GM23338 (cell line): Measurements from ENCODE around the gene EPHX1. TPM values are rescaled to one million over a fixed set of nuclear protein-coding genes. Genes with fewer than 3 reads are reported as not detected.

Source experiments
- ATAC-seq: fragments of 200-7000 bp; cut with Tn5 transposase; 3 replicates; pipeline ENCODE4 v1.9.1; 2020
- DNase-seq: peaks from one replicate; pipeline ENCODE4 v3.0.0-alpha.2; 2015; ENCODE audit warnings: low spot score
- H2AFZ ChIP-seq: fragments of 200-600 bp; sonication (generic); 2 replicates; pipeline ENCODE4 v1.8.0; 2016; ENCODE audit warnings: antibody characterized with exemption, mild to moderate bottlenecking, moderate library complexity
- H3F3A ChIP-seq: fragments of 200-600 bp; sonication (generic); replicated peaks from 2 replicates; pipeline ENCODE4 v1.8.0; 2017; ENCODE audit warnings: antibody characterized with exemption, mixed run types, low read depth
- H3K27ac ChIP-seq: fragments of 200-600 bp; sonication (generic); 2 replicates; pipeline ENCODE4 v1.6.1; 2016; ENCODE audit warnings: low read depth
- H3K27me3 ChIP-seq: fragments of 200-600 bp; sonication (generic); 2 replicates; pipeline ENCODE4 v1.8.0; 2016; ENCODE audit warnings: mild to moderate bottlenecking, mixed run types, moderate library complexity; ENCODE audit not compliant: insufficient read depth
- H3K36me3 ChIP-seq: fragments of 200-600 bp; sonication (generic); 2 replicates; pipeline ENCODE4 v1.8.0; 2016; ENCODE audit warnings: mild to moderate bottlenecking; ENCODE audit not compliant: insufficient read depth
- H3K4me1 ChIP-seq: fragments of 200-600 bp; sonication (generic); 2 replicates; pipeline ENCODE4 v1.8.0; 2016; ENCODE audit warnings: mild to moderate bottlenecking, moderate library complexity; ENCODE audit not compliant: insufficient read depth
- H3K4me2 ChIP-seq: fragments of 200-600 bp; sonication (generic); 2 replicates; pipeline ENCODE4 v1.7.1; 2017; ENCODE audit warnings: mixed run types
- H3K4me3 ChIP-seq: fragments of 200-600 bp; sonication (generic); 2 replicates; pipeline ENCODE4 v1.6.1; 2016; ENCODE audit warnings: mixed run types
- H3K79me2 ChIP-seq: fragments of 200-600 bp; sonication (generic); replicated peaks from 2 replicates; pipeline ENCODE4 v1.8.0; 2017; ENCODE audit warnings: mild to moderate bottlenecking; ENCODE audit not compliant: insufficient read depth
- H3K9me2 ChIP-seq: fragments of 200-600 bp; sonication (generic); 2 replicates; pipeline ENCODE4 v1.8.0; 2017; ENCODE audit not compliant: insufficient read depth
- H4K20me1 ChIP-seq: fragments of 200-600 bp; sonication (generic); replicated peaks from 2 replicates; pipeline ENCODE4 v1.8.0; 2017; ENCODE audit warnings: mild to moderate bottlenecking; ENCODE audit not compliant: insufficient read depth
- H3K27ac Mint-ChIP-seq: 2 replicates; pipeline ENCODE4 v1.8.0; 2020; ENCODE audit warnings: inconsistent platforms, mild to moderate bottlenecking, moderate library complexity, mixed read lengths
- H3K27me3 Mint-ChIP-seq: 3 replicates; pipeline ENCODE4 v1.8.0; 2022; ENCODE audit warnings: low read depth, mild to moderate bottlenecking, moderate library complexity, mixed read lengths, inconsistent platforms; ENCODE audit not compliant: insufficient read depth, poor library complexity
- H3K36me3 Mint-ChIP-seq: 3 replicates; pipeline ENCODE4 v1.8.0; 2021; ENCODE audit warnings: low read depth, mild to moderate bottlenecking, inconsistent platforms, moderate library complexity, mixed read lengths
- H3K4me1 Mint-ChIP-seq: 3 replicates; pipeline ENCODE4 v1.8.0; 2020; ENCODE audit warnings: mild to moderate bottlenecking, inconsistent platforms, mixed read lengths
- H3K4me3 Mint-ChIP-seq: 3 replicates; pipeline ENCODE4 v1.8.0; 2021; ENCODE audit warnings: moderate library complexity, mild to moderate bottlenecking, inconsistent platforms, mixed read lengths
- H3K9me3 Mint-ChIP-seq: 3 replicates; pipeline ENCODE4 v1.8.0; 2020; ENCODE audit warnings: moderate library complexity, mild to moderate bottlenecking, inconsistent platforms, mixed read lengths
- CREB1 ChIP-seq: fragments of 250-450 bp; sonication (Bioruptor Pico); IDR thresholded peaks from 2 replicates; pipeline ENCODE4 v1.5.0; 2020; ENCODE audit warnings: low read depth, mild to moderate bottlenecking, moderate library complexity
- ETS1 ChIP-seq: IDR thresholded peaks from 2 replicates; pipeline ENCODE4 v1.6.1; 2016; ENCODE audit warnings: antibody characterized with exemption
- EZH2 ChIP-seq: fragments of 200-600 bp; sonication (generic); IDR thresholded peaks from one replicate; pipeline ENCODE4 v1.8.0; 2017; ENCODE audit warnings: antibody characterized with exemption, mild to moderate bottlenecking, low read depth; ENCODE audit not compliant: unreplicated experiment
- EZH2phosphoT487 ChIP-seq: fragments of 200-600 bp; sonication (generic); IDR thresholded peaks from one replicate; pipeline ENCODE4 v1.8.1; 2018; ENCODE audit warnings: antibody characterized with exemption; ENCODE audit not compliant: unreplicated experiment
- JUNB ChIP-seq: IDR thresholded peaks from one replicate; pipeline ENCODE4 v1.6.1; 2016; ENCODE audit warnings: antibody characterized with exemption; ENCODE audit not compliant: unreplicated experiment
- NANOG ChIP-seq: IDR thresholded peaks from 2 replicates; pipeline ENCODE4 v1.6.1; 2016; ENCODE audit warnings: antibody characterized with exemption, borderline replicate concordance
- POLR2AphosphoS5 ChIP-seq: IDR thresholded peaks from 2 replicates; pipeline ENCODE4 v1.6.1; 2016; ENCODE audit warnings: antibody characterized with exemption, low read depth
- REST ChIP-seq: IDR thresholded peaks from one replicate; pipeline ENCODE4 v1.6.1; 2018; ENCODE audit warnings: antibody characterized with exemption; ENCODE audit not compliant: unreplicated experiment
- ZNF114 ChIP-seq: fragments of 250-450 bp; sonication (Bioruptor Pico); IDR thresholded peaks from 2 replicates; pipeline ENCODE4 v1.5.0; 2020; ENCODE audit warnings: mild to moderate bottlenecking, moderate library complexity
- ZNF331 ChIP-seq: fragments of 250-450 bp; sonication (Bioruptor Pico); IDR thresholded peaks from 2 replicates; pipeline ENCODE4 v1.5.0; 2020; ENCODE audit warnings: low read depth, mild to moderate bottlenecking, moderate library complexity
- polyA plus RNA-seq: library from polyadenylated mRNA; unstranded; fragments of >200 nt; fragmentation: Nextera tagmentation; extraction: Ambion mirVana; gene quantifications from 2 replicates; pipeline ENCODE4 v1.2.1, GENCODE V29; 2016
- total RNA-seq: library from RNA; depleted of rRNA; stranded (reverse); fragments of >200 nt; shearing (Covaris generic); gene quantifications from 2 replicates; pipeline ENCODE4 v1.2.3, GENCODE V29; 2014

The EPHX1 gene
- total and polyA plus RNA-seq, 2 experiments from 2014 or later = 15.3 to 46.5 TPM

- H3F3A ChIP-seq = peaks cover 3% of the 10 kb centered on the region; the same call in 1 of the 2 replicates
- no peak overlapping the region for H3K27ac ChIP-seq
- no peaks in the 10 kb centered on the region for H3K9me2 ChIP-seq
- peaks cover 40% of the 10 kb centered on the region for H3K4me1 ChIP-seq
- Mint-ChIP-seq H3K4me3 (no peak overlapping the region; the same call in 2 of the 3 replicates), H3K27me3 (peaks cover 10% of the 10 kb centered on the region), H3K4me1 (peaks cover 47% of the 10 kb centered on the region), H3K27ac (no peak overlapping the region), H3K9me3 (no peaks in the 10 kb centered on the region), H3K36me3 (no peaks in the 10 kb centered on the region)
- ATAC-seq = no peak
- H4K20me1 ChIP-seq = no peaks in the 10 kb centered on the region
- H3K79me2 ChIP-seq = 0 out of 2 replicates have a peak, but pooled peaks cover 7% of the 10 kb centered on the region
- H3K4me2 ChIP-seq = no peak overlapping the region
- H3K36me3 ChIP-seq = no peaks in the 10 kb centered on the region
- DNase-seq = no peak
- TF ChIP-seq ZNF331 (CRISPR knock-in tag) (no peak), NANOG (no peak), JUNB (no peak), REST (no peak), CREB1 (no peak), EZH2 (no peak), POLR2AphosphoS5 (no peak), ETS1 (no peak)
- H3K27me3 ChIP-seq = no peaks in the 10 kb centered on the region
- H3K4me3 ChIP-seq = no peak overlapping the region
- no peak overlapping the region for H2AFZ ChIP-seq
These were observed 37.1 kb upstream of the EPHX1 start for GRCh38 chr1:225772848-225773247.

- ATAC-seq (no peak), DNase-seq (no peak)
- peaks cover 3% of the 10 kb centered on the region; the same call in 1 of the 2 replicates for H3F3A ChIP-seq
- peaks cover 23% of the 10 kb centered on the region for H3K79me2 ChIP-seq
- H3K4me1 Mint-ChIP-seq = peaks cover 35% of the 10 kb centered on the region
- H3K9me3 Mint-ChIP-seq = no peaks in the 10 kb centered on the region
- H4K20me1 ChIP-seq = no peaks in the 10 kb centered on the region
- H3K27ac ChIP-seq = no peak overlapping the region
- H3K4me3 Mint-ChIP-seq = no peak overlapping the region
- no peak for TF ChIP-seq REST
- no peak for TF ChIP-seq ZNF114 (CRISPR knock-in tag)
- TF ChIP-seq JUNB = no peak
- TF ChIP-seq EZH2 = no peak
- no peak for TF ChIP-seq POLR2AphosphoS5
- TF ChIP-seq NANOG = no peak
- no peak for TF ChIP-seq EZH2phosphoT487
- TF ChIP-seq ZNF331 (CRISPR knock-in tag) = no peak
- no peak for TF ChIP-seq CREB1
- H3K4me2 ChIP-seq = no peak overlapping the region
- H2AFZ ChIP-seq = no peak overlapping the region
- peaks cover 8% of the 10 kb centered on the region; the same call in 2 of the 3 replicates for H3K36me3 Mint-ChIP-seq
- H3K4me1 ChIP-seq = peaks cover 43% of the 10 kb centered on the region
- H3K9me2 ChIP-seq = no peaks in the 10 kb centered on the region
- H3K27me3 ChIP-seq = no peaks in the 10 kb centered on the region
- no peak overlapping the region for H3K4me3 ChIP-seq
- no peak overlapping the region for H3K27ac Mint-ChIP-seq
- H3K36me3 ChIP-seq = no peaks in the 10 kb centered on the region
- peaks cover 4% of the 10 kb centered on the region for H3K27me3 Mint-ChIP-seq
These were observed 35.4 kb upstream of the EPHX1 start for GRCh38 chr1:225774281-225775147.
